ENCODE results near the gene FERMT1. TPM values are rescaled to one million over a fixed set of nuclear protein-coding genes. Genes with fewer than 3 reads are reported as not detected.
"Not testable (repeated sequence)": the region's sequence is repeated elsewhere in the genome, so short reads cannot be mapped to it uniquely, and the experiment has no call there.

The FERMT1 gene
- total RNA-seq, 1 experiment from 2014 or later: 14.3 TPM

DNA sequence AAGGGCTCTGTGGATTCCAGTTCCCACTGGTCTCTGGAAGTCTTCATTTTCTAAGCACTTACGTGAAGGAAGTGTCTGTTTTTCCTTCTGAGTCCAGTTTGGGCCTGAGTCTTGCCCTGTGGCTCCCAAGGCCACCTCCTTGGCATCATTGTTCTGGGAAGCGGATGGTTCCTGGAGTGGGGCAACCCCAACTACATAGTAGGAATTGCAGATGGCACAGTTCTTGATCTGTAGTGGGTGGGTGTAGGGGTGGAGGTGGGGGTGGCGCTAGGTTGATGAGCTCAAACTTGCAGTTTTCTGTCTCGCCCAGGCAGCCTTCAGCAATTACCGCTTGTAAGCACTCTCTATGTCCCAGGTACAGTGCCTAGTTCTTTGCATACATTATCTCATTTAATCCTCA, 7.2 kb upstream of the FERMT1 start:
- H3K36me3 ChIP-seq (replicated peaks; ENCODE audit: control insufficient read depth, insufficient read depth, low read length): no peaks in the 10 kb centered on the region
- DNase-seq: no peak
- no peaks in the 10 kb centered on the region for H3K27me3 ChIP-seq (ENCODE audit: control insufficient read depth, insufficient read depth, low read length)
- no peak overlapping the region for H3K4me3 ChIP-seq (ENCODE audit: insufficient read depth, low read depth, low read length)

DNA sequence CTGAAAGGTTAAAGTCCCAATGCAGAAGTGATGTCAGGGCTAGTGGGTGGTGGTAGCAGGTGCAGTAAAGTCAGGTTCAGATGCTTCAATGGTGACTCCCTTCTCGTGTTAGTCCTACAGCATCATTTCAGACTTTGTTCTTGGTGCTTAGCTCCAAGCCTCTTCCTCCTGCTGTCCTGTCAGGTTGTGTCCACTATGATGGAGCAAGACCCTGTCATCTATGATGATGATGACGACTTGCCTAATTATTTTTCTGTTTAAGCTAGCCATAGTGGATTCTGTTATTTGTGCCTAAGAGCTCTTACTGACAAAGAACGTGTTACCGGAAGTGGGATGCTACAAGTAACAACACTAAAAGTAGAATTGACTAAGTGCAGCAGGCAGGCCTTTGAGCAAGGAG, 5.0 kb upstream of the FERMT1 start:
- peaks cover 4% of the 10 kb centered on the region; the same call in 1 of the 2 replicates for H3K27me3 ChIP-seq (ENCODE audit: control insufficient read depth, insufficient read depth, low read length)
- no peak overlapping the region for H3K4me3 ChIP-seq (ENCODE audit: insufficient read depth, low read depth, low read length)
- no peaks in the 10 kb centered on the region for H3K36me3 ChIP-seq (replicated peaks; ENCODE audit: control insufficient read depth, insufficient read depth, low read length)
- no peak for DNase-seq

DNA sequence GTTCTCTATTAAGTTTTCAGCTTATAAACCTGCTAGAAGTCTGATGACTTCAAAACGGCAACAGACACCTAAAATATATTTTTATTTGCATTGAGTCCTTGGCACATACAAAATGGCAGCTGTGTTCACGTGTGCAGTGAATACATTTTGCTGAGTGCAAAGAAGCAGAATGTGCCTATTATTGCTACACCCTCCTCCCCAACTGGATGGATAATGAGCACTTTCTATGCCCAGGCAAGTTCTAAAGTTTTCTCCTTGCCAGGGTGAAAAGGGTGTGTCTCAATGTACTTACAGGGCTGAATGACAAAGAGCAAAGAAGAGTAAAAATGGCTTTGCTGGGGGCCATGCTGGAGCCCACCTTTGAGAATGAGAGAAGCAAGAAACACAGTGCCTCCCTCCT, 4.0 kb upstream of the FERMT1 start:
- no peak for DNase-seq
- Histone ChIP-seq H3K4me3 (ENCODE audit: insufficient read depth, low read depth, low read length) (no peak overlapping the region), H3K27me3 (ENCODE audit: control insufficient read depth, insufficient read depth, low read length) (peaks cover 13% of the 10 kb centered on the region), H3K36me3 (replicated peaks; ENCODE audit: control insufficient read depth, insufficient read depth, low read length) (no peaks in the 10 kb centered on the region)

DNA sequence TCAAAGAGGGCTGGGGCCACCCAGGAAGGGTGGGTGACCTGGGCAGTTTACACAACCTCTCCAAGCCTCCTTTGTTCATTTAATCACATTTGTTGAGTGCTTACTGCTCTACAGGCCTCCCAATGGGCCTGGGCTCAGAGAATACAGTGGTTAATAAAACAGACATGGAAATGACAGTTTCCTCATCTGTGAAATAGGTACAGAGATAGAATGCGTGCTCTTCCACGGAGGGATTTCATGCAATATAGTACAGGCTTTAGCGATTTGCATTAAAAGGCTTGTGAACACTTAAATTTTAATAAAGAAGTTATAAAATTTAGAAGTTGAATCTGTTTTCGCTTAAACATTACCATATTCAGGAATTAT, 802 bp upstream of the FERMT1 start:
- H3K36me3 ChIP-seq (replicated peaks; ENCODE audit: control insufficient read depth, insufficient read depth, low read length): no peaks in the 10 kb centered on the region
- peak overlapping the region; percentile 51; the same call in 1 of the 2 replicates for H3K4me3 ChIP-seq (ENCODE audit: insufficient read depth, low read depth, low read length)
- H3K27me3 ChIP-seq (ENCODE audit: control insufficient read depth, insufficient read depth, low read length): peaks cover 18% of the 10 kb centered on the region
- no peak for DNase-seq

DNA sequence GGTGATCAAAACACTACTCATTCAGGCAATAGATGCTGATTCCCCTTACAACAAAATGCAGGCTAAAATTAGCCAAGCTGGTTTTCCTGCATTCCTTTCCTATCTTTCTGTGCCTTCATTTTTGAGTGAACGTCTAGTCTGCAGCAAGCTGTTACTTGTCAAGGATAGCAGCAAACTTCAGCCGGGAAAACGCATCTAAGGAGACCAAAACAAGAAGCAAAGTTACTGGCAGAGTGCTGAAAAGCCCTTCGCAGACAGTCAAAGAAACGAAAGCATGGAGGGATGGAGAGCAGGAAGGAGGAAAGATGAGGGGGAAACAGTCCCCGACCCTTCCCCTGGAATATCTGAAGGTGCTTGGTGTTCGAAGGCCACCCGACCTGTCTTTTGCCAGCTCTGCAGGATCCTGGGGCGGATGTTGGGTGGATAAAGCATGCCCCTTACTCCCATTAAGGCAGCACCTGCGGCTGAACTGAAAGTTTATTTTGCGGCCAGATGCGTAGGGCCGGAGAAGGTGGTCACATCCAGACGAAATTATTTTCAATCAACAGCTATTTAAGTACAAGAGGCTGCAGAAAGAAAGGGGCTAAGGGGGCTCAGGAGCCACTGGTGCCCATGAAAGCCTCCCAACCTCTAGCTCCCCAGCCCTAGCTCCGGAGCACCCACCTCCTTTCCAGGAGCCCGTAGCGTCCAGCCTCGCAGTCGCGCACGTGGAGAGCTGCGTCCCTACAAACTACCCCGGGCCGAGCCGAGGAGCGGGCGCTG, 538 bp downstream of the FERMT1 start:
- DNase-seq: peak; percentile 32
- no peaks in the 10 kb centered on the region for H3K36me3 ChIP-seq (replicated peaks; ENCODE audit: control insufficient read depth, insufficient read depth, low read length)
- peaks cover 18% of the 10 kb centered on the region for H3K27me3 ChIP-seq (ENCODE audit: control insufficient read depth, insufficient read depth, low read length)
- H3K4me3 ChIP-seq (ENCODE audit: insufficient read depth, low read depth, low read length): peak overlapping the region; percentile 51

DNA sequence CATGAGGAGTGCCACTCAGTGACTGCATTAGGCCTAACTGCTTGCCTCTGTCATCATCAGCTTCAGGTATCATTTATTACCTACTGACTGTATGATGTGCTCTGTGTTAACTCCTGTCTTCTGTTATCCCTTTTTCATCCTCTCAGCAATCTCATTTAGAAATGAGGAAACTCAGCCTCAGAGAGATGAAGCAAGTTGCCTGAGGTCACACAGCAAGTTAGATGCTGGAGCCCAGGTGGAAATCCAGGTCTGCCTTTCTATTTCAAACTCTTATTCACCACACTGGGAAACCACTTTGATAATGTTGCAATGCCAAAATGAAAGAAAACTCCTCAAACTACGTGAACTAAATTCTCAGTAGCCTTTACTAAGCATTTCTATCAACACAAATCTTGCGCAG, 1.3 kb downstream of the FERMT1 start:
- H3K36me3 ChIP-seq (replicated peaks; ENCODE audit: control insufficient read depth, insufficient read depth, low read length): no peaks in the 10 kb centered on the region; the same call in 1 of the 2 replicates
- DNase-seq: no peak
- H3K27me3 ChIP-seq (ENCODE audit: control insufficient read depth, insufficient read depth, low read length): peaks cover 18% of the 10 kb centered on the region
- H3K4me3 ChIP-seq (ENCODE audit: insufficient read depth, low read depth, low read length): no peak overlapping the region

DNA sequence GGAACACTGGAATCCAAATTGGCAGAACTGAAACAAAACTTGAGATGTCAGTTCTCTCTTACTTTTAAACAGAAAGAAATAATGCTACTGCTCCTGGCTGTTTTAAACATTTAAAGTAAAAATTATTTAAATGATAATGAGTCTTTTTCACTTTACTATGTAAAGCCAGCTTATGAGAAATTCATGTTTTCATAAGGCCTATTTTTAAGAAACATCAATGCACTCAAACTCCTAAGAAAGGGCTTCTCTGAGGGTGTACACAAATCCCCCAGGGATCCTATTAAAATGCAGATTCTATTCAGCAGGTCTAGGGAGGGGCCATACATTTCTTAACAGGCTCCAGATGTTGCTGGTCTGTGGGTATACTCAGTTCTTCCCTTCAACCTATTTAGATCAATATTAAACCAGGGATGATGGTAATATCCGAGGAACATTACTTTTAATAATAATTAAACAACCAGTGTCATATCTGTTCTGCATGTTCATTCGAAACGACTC, 2.3 kb downstream of the FERMT1 start:
- DNase-seq: peak; percentile 40
- Histone ChIP-seq H3K4me3 (ENCODE audit: insufficient read depth, low read depth, low read length) (no peak overlapping the region), H3K27me3 (ENCODE audit: control insufficient read depth, insufficient read depth, low read length) (peaks cover 18% of the 10 kb centered on the region), H3K36me3 (replicated peaks; ENCODE audit: control insufficient read depth, insufficient read depth, low read length) (no peaks in the 10 kb centered on the region; the same call in 1 of the 2 replicates)

DNA sequence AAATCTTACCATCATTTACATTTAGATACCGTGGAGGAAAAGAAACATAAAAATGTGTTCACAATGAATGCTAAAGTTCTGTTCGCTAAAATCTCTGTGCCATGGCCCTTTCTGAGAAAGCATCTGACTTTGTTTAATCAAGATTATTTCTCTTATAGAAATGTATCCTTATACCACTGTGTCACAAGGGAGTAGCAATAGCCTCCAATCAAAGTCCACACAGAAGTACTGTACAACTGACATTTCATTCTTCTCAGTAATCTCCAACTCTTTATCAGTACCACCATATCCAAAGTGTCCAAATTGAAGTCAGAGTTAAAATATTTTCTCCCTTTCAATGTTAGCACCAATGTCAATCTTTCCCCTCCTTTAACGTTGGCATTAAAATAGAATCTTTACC, 6.1 kb downstream of the FERMT1 start:
- DNase-seq: no peak
- Histone ChIP-seq H3K4me3 (ENCODE audit: insufficient read depth, low read depth, low read length) (no peak overlapping the region), H3K36me3 (replicated peaks; ENCODE audit: control insufficient read depth, insufficient read depth, low read length) (peaks cover 8% of the 10 kb centered on the region), H3K27me3 (ENCODE audit: control insufficient read depth, insufficient read depth, low read length) (peaks cover 5% of the 10 kb centered on the region)

DNA sequence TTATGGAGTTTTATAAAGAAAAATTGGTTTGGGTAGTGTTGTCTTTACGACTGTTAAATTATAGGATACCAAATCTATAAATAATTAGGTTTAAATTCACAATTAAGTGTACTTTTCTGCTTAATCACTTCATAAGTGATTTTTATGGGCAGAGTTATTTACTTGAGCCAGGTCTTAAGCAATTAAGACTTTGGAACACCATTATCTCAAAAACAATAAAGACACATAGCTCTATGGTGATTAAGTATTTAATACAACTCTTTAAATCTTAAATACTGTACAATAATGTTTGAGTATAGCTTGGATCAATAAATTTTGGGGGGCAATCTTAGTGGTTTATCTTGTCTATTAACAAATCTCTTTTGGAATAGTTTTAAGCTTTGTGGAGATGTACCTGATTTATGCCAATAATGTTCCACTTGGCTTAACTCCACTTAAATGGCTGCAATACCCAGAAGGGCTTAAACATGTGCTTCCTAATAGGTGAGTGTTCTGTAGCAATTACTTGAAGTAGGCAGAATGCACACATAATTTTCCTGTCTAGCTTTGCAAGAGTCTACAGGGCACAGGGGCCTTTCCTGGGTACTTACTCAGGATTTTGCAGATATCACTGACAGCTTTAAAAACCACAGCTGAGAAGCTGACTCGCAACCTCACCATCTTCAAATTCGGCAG, 7.5 kb downstream of the FERMT1 start:
- Histone ChIP-seq H3K4me3 (ENCODE audit: insufficient read depth, low read depth, low read length) (no peak overlapping the region), H3K27me3 (ENCODE audit: control insufficient read depth, insufficient read depth, low read length) (no peaks in the 10 kb centered on the region), H3K36me3 (replicated peaks; ENCODE audit: control insufficient read depth, insufficient read depth, low read length) (peaks cover 8% of the 10 kb centered on the region)
- no peak for DNase-seq

DNA sequence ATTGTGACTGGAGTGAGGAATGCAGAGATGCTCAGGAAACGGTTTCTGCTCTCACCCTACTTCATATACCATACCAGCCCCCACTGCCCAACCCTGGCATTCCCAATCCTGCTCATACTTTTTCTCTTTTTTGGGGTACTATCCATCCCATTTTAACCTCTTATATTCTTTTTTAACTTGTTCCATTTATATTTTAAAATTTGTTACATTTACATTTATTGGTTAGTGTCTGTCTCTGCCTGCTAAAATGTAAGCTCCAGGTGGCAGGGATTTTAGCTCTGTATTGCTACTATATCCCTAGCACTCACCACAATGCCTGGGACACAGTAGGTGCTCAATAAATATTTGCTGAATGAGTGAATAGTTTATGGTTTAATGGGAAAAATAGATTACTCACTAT, 8.1 kb downstream of the FERMT1 start:
- no peak for DNase-seq
- Histone ChIP-seq H3K36me3 (replicated peaks; ENCODE audit: control insufficient read depth, insufficient read depth, low read length) (peaks cover 8% of the 10 kb centered on the region), H3K4me3 (ENCODE audit: insufficient read depth, low read depth, low read length) (no peak overlapping the region), H3K27me3 (ENCODE audit: control insufficient read depth, insufficient read depth, low read length) (no peaks in the 10 kb centered on the region)

DNA sequence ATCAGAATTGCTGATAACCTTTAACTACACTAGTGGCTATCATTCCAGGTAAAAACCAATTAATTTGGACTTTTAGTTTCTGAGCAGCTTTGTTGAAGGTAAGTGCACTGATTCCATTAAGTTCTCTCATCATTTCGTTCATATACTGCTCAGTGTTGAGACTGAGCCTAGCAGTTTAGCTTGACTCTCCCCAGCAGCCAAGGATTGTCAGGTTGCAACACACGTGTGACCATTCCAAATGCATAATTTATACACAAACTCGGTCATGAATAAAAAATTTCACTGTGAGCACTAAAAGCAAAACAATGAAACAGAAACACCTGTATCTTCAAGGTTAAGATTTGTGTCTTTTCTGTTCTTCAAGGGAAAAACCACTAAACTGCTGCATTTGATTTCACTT, 8.9 kb downstream of the FERMT1 start:
- Histone ChIP-seq H3K36me3 (replicated peaks; ENCODE audit: control insufficient read depth, insufficient read depth, low read length) (peaks cover 8% of the 10 kb centered on the region), H3K4me3 (ENCODE audit: insufficient read depth, low read depth, low read length) (no peak overlapping the region), H3K27me3 (ENCODE audit: control insufficient read depth, insufficient read depth, low read length) (no peaks in the 10 kb centered on the region)
- no peak for DNase-seq

DNA sequence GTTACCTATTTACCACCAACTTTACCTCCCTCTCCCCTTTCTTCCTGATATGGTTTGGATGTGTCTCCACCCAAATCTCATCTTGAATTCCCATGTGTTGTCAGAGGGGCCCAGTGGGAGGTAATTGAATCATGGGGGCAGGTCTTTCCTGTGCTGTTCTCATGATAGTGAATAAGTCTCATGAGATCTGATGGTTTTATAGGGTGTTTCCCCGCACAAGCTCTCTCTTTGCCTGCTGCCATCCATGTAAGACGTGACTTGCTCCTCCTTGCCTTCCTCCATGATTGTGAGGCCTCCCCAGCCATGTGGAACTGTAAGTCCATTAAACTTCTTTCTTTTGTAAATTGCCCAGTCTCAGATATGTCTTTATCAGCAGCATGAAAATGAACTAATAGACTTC, 9.9 kb downstream of the FERMT1 start:
- DNase-seq; H3K4me3 ChIP-seq (ENCODE audit: insufficient read depth, low read depth, low read length); H3K27me3 ChIP-seq (ENCODE audit: control insufficient read depth, insufficient read depth, low read length); H3K36me3 ChIP-seq (replicated peaks; ENCODE audit: control insufficient read depth, insufficient read depth, low read length): not testable (repeated sequence)

DNA sequence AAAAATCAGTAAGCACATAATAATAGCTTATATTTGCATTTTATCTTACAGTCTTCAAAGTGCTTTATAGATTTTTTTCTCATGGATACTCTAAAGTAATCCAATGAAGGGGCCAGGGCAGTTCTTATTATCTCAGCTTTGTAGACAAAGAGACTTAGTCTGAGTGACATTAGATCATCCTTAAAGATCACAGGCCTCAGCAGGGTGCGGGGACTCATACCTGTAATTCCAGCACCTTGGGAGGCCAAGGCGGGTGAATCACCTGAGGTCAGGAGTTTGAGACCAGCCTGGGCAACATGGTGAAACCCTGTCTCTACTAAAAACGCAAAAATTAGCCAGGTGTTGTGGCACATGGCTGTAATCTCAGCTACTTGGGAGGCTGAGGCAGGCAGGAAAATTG, 14.5 kb downstream of the FERMT1 start:
- no peaks in the 10 kb centered on the region for H3K27me3 ChIP-seq (ENCODE audit: control insufficient read depth, insufficient read depth, low read length)
- DNase-seq: no peak

DNA sequence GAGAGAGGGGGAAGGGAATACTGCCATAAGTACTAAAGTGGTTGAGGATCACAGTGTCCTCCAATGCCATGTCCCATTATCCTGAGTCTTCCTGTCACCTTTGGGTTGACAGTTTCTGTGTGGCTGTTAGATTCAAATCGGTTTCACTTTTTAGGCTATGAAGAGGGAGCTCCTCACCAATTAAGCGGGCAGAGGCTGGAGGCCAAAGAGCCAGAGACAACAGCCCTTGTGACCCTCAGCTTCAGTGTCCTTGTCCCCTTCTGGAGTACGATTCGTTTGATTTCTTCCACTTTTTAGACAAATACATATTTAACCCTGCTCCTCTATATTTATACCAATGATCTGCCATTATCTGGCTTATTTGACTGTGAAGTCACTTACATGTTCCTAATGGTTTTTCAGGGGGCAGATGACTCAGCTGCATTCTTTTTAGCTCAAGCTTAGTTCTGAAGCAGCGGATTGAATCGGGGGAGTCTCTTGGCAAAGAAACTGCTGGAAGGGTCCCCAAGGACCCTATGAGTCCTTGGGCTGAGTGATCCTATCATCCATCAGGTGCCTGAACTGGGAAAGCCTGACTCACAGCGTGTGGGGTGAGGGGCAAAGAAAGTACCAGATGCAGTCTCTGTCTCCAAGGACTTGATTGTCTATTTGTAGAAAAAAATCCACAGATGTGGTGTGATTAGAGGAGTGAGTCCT, 18.2 kb downstream of the FERMT1 start:
- DNase-seq: no peak
- Histone ChIP-seq H3K4me3 (ENCODE audit: insufficient read depth, low read depth, low read length) (no peak overlapping the region), H3K36me3 (replicated peaks; ENCODE audit: control insufficient read depth, insufficient read depth, low read length) (no peaks in the 10 kb centered on the region; the same call in 1 of the 2 replicates), H3K27me3 (ENCODE audit: control insufficient read depth, insufficient read depth, low read length) (no peaks in the 10 kb centered on the region)

More for the DNA sequence above, 14.5 kb downstream of the FERMT1 start:
- peaks cover under 1% of the 10 kb centered on the region for H3K36me3 ChIP-seq (replicated peaks; ENCODE audit: control insufficient read depth, insufficient read depth, low read length)
- H3K4me3 ChIP-seq (ENCODE audit: insufficient read depth, low read depth, low read length): no peak overlapping the region

DNA sequence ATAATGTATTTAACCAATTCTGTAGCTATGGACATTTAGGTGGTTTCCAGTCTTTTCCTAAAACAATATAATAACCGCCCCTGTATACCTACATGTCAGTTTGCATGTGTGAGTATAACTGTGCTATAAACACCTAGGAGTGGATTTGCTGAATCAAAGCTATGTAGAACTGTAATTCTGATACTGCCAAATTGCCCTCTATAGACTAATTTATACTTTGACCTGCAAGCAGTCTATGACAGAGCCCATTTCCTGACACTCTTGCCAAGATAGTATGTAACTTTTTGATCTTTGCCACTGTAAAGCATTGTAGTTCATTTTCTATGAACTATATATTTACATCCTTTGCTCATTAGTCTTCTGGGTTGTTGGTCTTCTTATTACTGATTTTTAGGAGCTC, 19.5 kb downstream of the FERMT1 start:
- H3K36me3 ChIP-seq (replicated peaks; ENCODE audit: control insufficient read depth, insufficient read depth, low read length): no peaks in the 10 kb centered on the region; the same call in 1 of the 2 replicates

More for the DNA sequence above, 19.5 kb downstream of the FERMT1 start:
- DNase-seq: no peak
- H3K4me3 ChIP-seq (ENCODE audit: insufficient read depth, low read depth, low read length): no peak overlapping the region
- H3K27me3 ChIP-seq (ENCODE audit: control insufficient read depth, insufficient read depth, low read length): no peaks in the 10 kb centered on the region
